ENCODE data around the gene CT45A2. TPM values are rescaled to one million over a fixed set of nuclear protein-coding genes. Genes with fewer than 3 reads are reported as not detected.
"Not testable (repeated sequence)": the region's sequence is repeated elsewhere in the genome, so short reads cannot be mapped to it uniquely, and the experiment has no call there.

The CT45A2 gene
- not detected for polyA plus RNA-seq (2013, experiment 1 of 2)
- not detected for polyA plus RNA-seq (2013, experiment 2 of 2)

GRCh38 chrX:135819912-135820311 lies at the start of gene CT45A2:
TSS of gene CT45A2 (minus strand) at chrX:135820012. CDS start at chrX:135816265, 3,747 bp downstream.
- WGBS: no CpG with 5 or more reads among the region's 17 CpGs
- H3K36me3 ChIP-seq (ENCODE audit: insufficient read depth, low read length); H3K4me1 ChIP-seq (ENCODE audit: insufficient read depth, low read length); H3K27me3 ChIP-seq (ENCODE audit: insufficient read depth, low read length); H3K9me3 ChIP-seq (ENCODE audit: insufficient read depth, low read depth, low read length); H3K9ac ChIP-seq (ENCODE audit: low read depth, low read length); H3K27ac ChIP-seq (ENCODE audit: low read depth, low read length); H3K4me3 ChIP-seq (ENCODE audit: low read length): not testable (repeated sequence)

GRCh38 chrX:135854438-135854837 lies 34.6 kb upstream of the CT45A2 start, which contains the start of gene CT45A8:
TSS of gene CT45A8 (minus strand) at chrX:135854538. CDS start at chrX:135850783, 3,755 bp downstream.
- not testable (repeated sequence) for H3K27ac ChIP-seq (ENCODE audit: low read depth, low read length); H3K9ac ChIP-seq (ENCODE audit: low read depth, low read length); H3K4me1 ChIP-seq (ENCODE audit: insufficient read depth, low read length); H3K9me3 ChIP-seq (ENCODE audit: insufficient read depth, low read depth, low read length); H3K27me3 ChIP-seq (ENCODE audit: insufficient read depth, low read length); H3K4me3 ChIP-seq (ENCODE audit: low read length); H3K36me3 ChIP-seq (ENCODE audit: insufficient read depth, low read length)
- no CpG with 5 or more reads among the region's 17 CpGs for WGBS

GRCh38 chrX:135837180-135837579 lies 17.4 kb upstream of the CT45A2 start, which contains the start of gene CT45A7:
TSS of gene CT45A7 (minus strand) at chrX:135837280. CDS start at chrX:135833533, 3,747 bp downstream.
- WGBS: no CpG with 5 or more reads among the region's 17 CpGs
- H3K9ac ChIP-seq (ENCODE audit: low read depth, low read length); H3K4me3 ChIP-seq (ENCODE audit: low read length): not testable (repeated sequence)

GRCh38 chrX:135802687-135803086 lies 17.1 kb downstream of the CT45A2 start, which contains the start of gene CT45A6:
TSS of gene CT45A6 (minus strand) at chrX:135802787. CDS start at chrX:135798993, 3,794 bp downstream.
- H3K27ac ChIP-seq (ENCODE audit: low read depth, low read length); H3K9me3 ChIP-seq (ENCODE audit: insufficient read depth, low read depth, low read length); H3K4me3 ChIP-seq (ENCODE audit: low read length); H3K27me3 ChIP-seq (ENCODE audit: insufficient read depth, low read length); H3K4me1 ChIP-seq (ENCODE audit: insufficient read depth, low read length); H3K9ac ChIP-seq (ENCODE audit: low read depth, low read length); H3K36me3 ChIP-seq (ENCODE audit: insufficient read depth, low read length): not testable (repeated sequence)
- no CpG with 5 or more reads among the region's 16 CpGs for WGBS

More at GRCh38 chrX:135837180-135837579, 17.4 kb upstream of the CT45A2 start, which contains the start of gene CT45A7:
- not testable (repeated sequence) for H3K4me1 ChIP-seq (ENCODE audit: insufficient read depth, low read length); H3K9me3 ChIP-seq (ENCODE audit: insufficient read depth, low read depth, low read length); H3K27me3 ChIP-seq (ENCODE audit: insufficient read depth, low read length); H3K27ac ChIP-seq (ENCODE audit: low read depth, low read length); H3K36me3 ChIP-seq (ENCODE audit: insufficient read depth, low read length)

- WGBS: no CpG with 5 or more reads among the region's 16 CpGs
- not testable (repeated sequence) for H3K27me3 ChIP-seq (ENCODE audit: insufficient read depth, low read length)
Observed at GRCh38 chrX:135785403-135785802, 34.4 kb downstream of the CT45A2 start, which contains the start of gene CT45A5. TSS of gene CT45A5 (minus strand) at chrX:135785503. CDS start at chrX:135781729, 3,774 bp downstream.

GRCh38 chrX:135768091-135768490 lies 51.7 kb downstream of the CT45A2 start, which contains the start of gene CT45A3:
TSS of gene CT45A3 (minus strand) at chrX:135768191. CDS start at chrX:135764444, 3,747 bp downstream.
- not testable (repeated sequence) for H3K9ac ChIP-seq (ENCODE audit: low read depth, low read length); H3K27me3 ChIP-seq (ENCODE audit: insufficient read depth, low read length); H3K27ac ChIP-seq (ENCODE audit: low read depth, low read length); H3K36me3 ChIP-seq (ENCODE audit: insufficient read depth, low read length); H3K9me3 ChIP-seq (ENCODE audit: insufficient read depth, low read depth, low read length); H3K4me3 ChIP-seq (ENCODE audit: low read length); H3K4me1 ChIP-seq (ENCODE audit: insufficient read depth, low read length)
- no CpG with 5 or more reads among the region's 17 CpGs for whole genome bisulfite sequencing

More at GRCh38 chrX:135785403-135785802, 34.4 kb downstream of the CT45A2 start, which contains the start of gene CT45A5:
- not testable (repeated sequence) for H3K36me3 ChIP-seq (ENCODE audit: insufficient read depth, low read length); H3K4me3 ChIP-seq (ENCODE audit: low read length); H3K4me1 ChIP-seq (ENCODE audit: insufficient read depth, low read length); H3K27ac ChIP-seq (ENCODE audit: low read depth, low read length); H3K9ac ChIP-seq (ENCODE audit: low read depth, low read length); H3K9me3 ChIP-seq (ENCODE audit: insufficient read depth, low read depth, low read length)

All from HUES64 (cell line).